Activated CD4-positive, alpha-beta T cell treated with anti-CD3 and anti-CD28 coated beads, Interleukin-2, Interleukin-4, amounts not matched to agents 100 ng/mL and 50 ng/mL, durations not matched to agents 16 hours and 8 hours (primary cell): ENCODE data around the gene GPX4.
A peak's percentile ranks its signal among the peaks of the same experiment; 100 is the strongest.

Experiments
- DNase-seq: peaks from one replicate; pipeline ENCODE4 v3.0.0-alpha.2; 2020; ENCODE audit warnings: low spot score

Gene GPX4

DNA sequence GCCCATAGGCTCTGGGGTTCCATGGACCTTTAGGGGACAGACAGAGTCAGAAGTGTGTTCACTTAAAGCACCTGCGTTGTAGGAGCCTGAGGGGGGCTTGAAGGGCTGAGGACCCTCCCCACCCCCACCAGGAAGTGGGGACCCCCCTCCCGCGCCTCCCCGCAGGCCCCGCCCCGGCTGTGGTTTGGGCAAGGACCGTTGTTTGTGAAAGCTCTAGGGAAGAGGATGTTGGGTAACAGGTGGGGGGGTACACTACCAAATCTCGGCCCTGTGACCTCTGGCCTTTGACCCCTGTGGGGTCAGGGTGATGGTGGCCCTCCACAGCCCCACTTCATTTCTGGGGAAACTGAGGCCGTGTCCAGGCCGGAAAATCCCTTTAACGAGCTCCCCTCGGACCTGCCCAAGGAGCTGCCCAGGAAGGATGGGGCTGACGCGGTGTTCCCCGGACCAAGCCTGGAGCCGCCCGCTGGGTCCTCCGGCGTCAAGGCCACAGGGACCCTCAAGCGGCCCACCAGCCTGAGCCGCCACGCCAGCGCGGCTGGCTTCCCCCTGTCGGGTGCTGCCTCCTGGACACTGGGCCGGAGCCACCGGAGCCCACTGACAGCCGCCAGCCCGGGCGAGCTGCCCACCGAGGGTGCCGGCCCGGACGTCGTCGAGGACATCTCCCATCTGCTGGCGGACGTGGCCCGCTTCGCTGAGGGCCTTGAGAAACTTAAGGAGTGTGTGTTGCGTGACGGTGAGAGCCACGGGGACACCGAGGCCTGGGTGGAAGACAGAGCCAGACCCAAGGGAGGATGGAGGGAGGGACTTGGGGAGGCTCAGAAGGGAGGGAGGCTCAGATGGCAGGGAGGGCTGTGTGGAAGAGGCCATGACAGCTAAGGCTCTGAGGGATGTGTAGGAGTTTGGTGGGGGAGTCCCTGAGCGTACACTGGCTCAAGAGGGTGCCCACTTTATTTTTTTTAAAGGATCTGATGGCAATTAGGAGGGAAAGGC, 35.5 kb upstream of the GPX4 start:
- peak; percentile 78 for DNase-seq

DNA sequence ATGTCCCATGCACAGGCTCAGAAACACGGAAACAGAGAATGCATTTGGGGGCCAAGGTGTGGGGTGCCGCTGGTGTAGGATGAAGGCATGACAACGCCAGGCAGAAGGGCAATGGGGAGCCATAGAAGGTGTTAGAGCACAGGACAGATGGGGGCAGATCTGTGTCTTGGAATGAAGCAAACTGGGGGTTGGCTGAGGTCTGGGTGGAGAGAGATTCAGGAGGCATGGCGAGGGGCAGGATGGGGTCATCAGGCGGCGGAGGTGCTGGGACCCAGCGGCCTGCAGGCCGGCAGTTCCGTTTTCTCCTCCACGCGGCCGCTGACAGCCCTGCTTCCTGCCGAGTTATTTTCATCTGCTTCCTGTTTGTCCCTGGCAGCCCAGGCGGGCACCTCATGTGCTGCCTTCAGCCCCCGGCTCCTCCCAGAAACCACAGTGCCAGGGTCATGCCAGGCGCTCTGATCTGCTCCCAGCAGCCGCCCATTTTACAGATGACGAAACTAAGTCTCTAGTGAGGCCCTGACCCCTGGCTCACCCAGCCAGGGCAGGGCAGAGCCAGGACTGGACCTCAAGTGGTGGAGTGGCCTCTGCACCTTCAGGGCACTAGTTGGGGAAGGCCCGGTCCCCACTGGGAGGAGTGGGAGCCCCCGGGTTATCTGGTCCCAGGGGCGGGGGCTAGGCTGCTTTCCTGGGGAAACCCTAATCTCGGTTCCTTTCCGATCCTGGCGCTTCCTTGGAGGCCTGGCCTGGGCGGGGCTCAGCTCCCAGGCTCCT, 34.6 kb upstream of the GPX4 start:
- peak; percentile 87 for DNase-seq

DNA sequence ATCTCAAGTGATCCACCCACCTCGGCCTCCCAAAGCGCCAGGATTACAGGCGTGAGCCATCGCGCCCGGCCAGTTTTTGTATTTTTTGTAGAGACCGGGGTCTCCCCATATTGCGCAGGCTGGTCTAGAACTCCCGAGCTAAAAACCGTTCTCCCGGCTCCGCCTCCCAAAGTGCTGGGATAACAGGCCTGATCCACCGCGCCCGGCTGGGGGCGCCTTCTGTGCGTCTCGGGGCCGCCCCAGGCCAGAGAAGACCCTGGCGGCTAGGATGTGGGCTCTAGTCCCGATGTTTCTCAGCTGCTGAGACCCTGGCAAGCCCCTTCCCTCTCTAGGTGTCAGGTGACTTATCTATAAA, 33.2 kb upstream of the GPX4 start:
- no peak for DNase-seq

DNA sequence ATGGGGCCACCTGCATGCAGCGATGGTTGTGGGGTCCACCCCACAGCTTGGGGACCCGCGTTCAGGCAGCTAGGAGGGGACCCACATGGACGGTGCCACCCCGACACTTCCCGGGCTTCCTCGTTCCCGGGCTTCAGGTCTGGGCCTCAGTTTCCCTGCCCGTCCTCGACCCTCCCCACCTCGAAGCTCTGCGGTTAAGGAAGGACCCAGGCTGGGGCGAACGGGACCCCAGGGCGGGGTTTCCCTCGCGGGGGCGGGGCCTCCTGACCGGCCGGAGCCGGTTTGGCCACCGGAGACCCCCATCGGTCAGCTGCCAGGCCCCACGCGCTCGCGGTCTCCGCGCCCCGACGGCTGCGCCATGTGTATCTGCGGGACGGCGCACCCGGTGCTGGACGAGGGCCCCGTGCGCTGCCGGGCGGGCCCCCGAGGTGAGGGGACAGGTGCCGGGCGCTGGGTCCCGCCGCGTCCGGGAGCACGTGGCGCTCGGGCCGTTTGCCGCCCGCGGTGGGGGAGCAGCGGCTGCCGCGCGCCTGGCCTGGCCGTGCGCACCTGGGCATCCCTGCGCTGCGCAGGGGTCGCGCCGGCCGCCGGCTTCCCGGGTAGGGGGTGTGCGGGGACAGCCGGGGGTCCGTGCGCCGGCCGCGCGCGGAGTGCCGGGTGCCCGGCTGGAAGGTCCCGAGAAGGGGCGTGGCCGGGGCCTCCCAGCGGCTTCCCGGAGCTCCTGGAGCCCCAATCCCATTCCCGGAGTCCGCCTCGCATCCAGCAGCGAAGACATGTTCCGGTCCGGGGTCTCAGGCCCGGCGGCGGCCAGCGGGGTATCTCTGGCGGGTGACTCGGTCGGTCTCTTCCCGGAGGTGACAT, 32.6 kb upstream of the GPX4 start:
- DNase-seq, result no peak

DNA sequence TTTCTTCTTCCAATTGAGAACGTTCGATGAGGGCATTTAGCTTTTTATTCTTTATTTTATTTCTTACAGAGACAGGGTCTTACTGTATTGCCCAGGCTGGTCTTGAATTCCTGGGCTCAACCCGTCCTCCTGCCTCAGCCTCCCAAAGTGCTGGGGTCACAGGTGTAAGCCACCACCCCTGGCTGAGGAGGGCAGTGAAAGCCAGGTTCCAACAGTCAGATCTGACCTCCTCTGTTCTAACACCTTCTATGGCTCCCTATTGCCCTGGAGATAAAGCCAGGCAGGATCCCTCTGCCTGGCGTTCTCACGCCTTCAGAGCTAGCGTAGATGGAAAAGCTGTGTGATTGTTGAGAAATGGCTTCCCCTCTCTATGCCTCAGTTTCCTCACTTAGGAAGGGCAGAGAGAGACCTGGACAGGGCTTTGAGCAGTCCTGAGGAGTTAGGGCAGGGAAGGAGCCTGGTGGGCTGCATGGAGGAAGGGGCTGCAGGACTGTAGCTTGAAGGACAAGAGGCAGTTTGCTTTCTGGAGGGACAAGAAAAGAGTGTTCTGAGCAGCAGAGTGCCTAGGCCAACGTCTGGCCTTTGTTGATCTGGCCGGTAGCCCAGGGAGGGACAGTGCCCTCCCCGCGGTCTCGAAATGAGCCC, 31.3 kb upstream of the GPX4 start:
- DNase-seq, result no peak

DNA sequence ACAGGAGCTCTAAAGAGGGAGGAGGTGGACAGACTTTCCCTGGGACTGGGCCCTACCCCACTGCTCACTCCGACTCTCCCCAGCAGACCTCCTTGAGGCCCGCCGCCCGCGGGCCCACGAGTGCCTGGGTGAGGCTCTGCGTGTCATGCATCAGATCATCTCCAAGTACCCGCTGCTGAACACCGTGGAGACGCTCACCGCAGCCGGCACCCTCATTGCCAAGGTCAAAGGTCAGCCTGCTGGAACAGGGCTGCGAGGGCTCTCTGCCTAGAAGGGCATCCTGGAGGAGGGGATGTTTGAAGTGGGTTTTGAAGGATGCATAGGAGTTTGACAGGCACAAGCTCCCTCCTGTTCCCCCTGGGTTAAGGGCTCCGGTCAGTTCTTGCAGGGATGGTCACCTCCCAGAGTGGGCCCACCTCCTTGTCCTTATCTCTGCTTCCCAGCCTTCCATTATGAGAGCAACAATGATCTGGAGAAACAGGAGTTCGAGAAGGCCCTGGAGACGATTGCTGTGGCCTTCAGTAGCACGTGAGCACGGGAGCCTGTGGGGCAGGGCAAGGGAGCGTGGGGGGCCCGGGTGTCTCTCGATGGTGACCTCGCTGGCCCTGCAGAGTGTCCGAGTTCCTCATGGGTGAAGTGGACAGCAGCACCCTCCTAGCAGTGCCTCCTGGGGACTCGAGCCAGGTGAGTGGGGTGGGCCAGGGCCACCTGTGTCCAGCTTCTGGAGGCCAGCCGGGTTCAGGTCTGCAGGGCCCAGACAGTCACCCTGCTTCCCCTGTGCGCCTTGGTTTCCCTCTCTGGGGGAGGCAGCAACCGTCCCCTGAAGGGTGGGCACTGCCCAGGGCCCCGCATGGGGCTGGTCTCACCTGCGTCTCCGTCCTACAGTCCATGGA, 30.5 kb upstream of the GPX4 start:
- DNase-seq, result no peak

DNA sequence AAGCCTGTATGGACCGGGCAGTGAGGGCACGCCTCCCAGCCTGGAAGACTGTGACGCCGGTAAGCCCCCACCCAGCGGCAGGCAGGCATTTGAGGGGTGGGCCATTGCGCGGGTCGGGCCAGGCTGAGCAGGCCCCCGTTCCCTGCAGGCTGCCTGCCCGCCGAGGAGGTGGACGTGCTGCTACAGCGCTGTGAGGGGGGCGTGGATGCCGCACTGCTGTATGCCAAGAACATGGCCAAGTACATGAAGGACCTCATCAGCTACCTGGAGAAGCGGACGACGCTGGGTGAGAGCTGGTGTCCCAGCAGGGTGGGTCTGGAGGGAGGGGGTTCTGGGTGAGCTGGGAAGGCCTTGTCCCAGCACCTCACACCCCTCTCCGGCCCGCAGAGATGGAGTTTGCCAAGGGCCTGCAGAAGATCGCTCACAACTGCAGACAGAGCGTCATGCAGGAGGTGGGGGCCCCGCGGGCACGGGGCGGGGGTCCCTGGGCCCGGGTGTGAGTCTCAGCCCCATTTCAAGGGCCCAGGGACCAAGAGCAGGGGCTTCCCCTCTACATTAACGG, 29.8 kb upstream of the GPX4 start:
- DNase-seq, result no peak

DNA sequence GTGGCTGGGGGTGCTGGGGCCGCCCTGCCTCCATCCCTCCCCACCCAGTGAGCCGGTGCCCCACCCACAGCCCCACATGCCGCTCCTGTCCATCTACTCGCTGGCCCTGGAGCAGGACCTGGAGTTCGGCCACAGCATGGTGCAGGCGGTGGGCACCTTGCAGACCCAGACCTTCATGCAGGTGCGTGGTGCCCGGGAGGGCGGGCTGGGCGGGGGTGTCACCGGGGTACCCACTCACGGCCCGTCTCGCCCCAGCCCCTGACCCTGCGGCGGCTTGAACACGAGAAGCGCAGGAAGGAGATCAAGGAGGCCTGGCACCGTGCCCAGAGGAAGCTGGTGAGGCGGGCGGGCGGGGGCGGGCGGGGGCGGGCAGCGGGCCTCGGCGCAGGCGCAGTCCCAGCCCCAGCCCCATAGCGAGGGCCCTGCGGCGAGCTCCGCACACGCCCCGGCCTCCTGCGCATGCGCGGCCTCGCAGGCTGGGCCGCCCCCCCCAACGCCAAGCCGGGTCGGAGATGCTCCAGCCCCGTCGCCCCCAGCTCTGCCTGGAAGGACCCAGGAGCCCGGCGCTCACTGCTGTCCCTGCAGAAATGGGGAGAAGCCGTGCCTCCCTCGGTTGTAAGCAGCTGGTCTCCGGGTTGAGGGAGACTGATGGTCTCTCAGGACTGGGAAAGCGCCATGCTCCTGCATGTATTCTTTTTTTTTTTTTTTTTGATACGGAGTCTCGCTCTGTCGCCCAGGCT, 29.1 kb upstream of the GPX4 start:
- peak; percentile 84 for DNase-seq

DNA sequence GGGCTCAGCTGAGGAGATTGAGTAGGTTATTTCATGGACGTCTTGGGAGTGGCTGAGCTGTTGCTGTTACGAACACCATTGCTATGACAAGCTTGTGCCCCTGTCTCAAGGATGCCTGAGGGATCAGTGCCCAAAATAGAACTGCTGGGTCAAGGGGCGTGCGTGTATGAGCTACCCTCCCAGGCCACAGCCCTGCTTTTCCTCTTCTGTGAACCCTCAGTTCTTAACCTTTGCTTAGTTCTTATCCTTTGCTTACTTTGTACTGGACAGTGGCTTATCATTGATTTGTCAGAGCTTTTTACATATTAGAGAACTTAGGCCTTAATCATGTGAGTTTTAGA, 27.8 kb upstream of the GPX4 start:
- no peak for DNase-seq

DNA sequence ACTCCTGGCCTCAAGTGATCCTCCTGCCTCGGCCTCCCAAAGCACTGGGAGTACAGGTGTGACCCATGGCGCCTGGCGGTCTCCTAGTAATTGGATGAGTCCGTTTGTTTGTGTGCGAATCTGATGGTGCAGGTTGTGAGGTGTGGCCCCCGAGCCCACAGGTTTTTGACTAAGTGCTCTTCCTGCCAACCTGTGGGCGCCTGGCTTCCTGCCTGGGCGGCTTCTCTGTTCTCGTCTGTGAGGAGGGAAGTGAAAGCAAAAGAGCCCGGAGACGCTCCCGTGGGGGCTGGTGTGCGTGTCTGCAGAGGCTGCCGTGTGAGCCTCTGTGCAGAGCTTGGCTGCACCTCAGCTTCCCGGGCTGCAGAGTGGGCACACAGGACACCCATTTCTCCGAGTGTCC, 26.8 kb upstream of the GPX4 start:
- peak; percentile 95 for DNase-seq

DNA sequence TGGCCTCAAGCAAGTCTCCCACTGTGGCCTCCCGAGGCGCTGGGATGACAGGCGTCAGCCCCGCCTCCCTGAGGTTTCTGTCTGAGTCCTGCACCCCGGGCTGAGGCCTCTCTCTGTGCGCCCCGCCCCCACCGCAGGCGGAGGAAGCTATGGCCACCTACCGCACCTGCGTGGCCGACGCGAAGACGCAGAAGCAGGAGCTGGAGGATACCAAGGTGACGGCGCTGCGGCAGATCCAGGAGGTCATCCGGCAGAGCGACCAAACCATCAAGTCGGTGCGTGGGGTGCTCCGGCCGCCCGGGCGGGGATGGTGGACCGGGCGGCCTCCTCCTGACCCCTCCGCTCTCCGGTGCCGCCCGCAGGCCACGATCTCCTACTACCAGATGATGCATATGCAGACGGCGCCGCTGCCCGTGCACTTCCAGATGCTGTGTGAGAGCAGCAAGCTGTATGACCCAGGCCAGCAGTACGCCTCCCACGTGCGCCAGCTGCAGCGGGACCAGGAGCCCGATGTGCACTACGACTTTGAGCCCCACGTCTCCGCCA, 24.2 kb upstream of the GPX4 start:
- peak; percentile 84 for DNase-seq

DNA sequence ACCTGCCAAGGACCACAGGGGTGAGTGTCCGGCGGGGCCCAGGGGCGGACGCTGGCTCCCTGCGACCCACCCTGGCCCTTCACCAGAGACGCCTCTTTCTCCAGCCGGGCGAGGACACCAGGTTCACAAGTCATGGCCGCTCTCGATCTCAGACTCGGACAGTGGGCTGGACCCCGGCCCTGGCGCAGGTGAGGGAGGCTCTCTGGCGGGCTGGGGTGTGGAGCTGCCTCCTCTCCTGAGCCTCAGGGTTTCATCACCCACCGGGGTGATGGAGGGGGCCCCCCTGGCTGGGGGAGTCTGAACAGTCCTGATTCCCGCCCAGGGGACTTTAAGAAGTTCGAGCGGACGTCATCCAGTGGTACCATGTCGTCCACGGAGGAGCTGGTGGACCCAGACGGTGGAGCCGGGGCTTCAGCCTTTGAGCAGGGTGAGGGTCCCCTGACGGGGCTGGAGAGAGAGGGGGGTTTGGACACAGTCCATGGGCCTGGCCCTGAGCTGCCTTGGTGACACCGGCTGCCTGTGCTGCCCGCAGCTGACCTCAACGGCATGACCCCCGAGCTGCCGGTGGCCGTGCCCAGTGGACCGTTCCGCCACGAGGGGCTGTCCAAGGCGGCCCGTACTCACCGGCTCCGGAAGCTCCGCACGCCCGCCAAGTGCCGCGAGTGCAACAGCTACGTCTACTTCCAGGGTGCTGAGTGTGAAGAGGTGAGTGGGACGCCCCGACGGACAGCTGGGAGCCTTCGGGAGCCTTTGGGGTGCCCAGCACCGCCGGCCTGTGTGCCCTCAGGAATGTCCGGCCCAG, 23.2 kb upstream of the GPX4 start:
- DNase-seq, result no peak

DNA sequence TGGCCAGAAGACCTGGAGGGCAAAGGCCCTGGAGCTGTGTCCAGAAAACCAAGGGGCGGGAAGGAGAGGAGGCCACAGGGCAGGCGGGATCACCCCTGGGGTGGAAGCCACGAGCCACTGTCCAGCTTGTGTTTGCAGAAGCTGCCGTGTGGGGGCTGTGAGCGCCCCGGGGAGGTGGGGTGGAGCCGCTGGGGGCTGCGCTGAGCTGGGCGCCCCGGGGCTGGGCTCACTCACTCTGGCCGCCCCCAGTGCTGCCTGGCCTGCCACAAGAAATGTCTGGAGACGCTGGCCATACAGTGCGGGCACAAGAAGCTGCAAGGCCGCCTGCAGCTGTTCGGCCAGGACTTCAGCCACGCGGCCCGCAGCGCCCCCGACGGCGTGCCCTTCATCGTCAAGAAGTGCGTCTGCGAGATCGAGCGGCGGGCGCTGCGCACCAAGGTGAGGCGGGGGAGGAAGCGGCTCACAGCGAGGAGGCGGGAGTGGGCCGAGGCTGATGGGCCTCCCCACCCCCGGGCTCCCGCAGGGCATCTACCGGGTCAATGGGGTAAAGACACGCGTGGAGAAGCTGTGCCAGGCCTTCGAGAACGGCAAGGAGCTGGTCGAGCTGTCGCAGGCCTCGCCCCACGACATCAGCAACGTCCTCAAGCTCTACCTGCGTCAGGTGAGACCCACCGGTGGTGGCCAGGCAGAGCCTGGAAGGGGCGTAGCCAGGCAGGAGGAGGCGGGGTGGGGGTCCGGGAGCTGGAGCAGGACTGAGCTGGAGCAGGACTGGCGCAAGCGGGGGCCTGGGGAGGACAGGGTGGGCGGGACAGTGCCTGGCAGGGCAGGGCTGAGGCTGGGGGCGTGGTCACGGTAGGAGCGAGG, 22.3 kb upstream of the GPX4 start:
- DNase-seq, result no peak

DNA sequence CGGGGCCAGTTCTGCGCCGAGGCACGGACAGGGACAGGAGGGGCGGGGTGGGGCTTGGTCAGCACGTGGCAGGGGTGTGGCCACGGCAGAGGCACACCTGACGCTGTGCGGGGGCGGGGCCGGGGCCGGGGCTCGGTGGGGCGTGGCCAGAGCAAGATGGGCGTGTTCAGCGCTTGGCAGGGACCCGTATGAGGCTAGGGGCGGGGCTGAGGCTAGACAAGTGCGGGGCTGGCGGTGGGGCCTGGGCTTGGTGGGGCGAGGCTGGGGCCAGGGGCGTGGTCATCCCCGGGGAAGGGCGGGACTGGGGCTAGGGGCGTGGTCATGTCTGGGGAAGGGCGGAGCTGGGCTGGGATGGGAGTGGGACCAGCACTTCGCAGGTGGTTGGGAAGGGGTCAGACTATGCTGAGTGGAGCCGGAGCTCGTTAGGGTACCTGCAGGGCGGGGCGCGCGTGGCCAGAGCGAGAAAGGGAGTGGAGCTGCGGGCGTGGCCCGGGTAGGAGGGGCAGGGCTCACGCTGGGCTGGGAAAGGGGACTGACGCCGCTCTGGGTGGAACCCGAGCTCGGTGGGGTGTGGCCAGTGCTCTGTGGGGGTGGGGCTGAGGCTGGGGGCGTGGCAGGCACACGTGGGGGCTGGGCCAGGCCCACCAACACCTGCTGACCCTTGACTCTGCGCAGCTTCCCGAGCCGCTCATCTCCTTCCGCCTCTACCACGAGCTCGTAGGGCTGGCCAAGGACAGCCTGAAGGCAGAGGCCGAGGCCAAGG, 21.4 kb upstream of the GPX4 start:
- DNase-seq, result peak; percentile 80

DNA sequence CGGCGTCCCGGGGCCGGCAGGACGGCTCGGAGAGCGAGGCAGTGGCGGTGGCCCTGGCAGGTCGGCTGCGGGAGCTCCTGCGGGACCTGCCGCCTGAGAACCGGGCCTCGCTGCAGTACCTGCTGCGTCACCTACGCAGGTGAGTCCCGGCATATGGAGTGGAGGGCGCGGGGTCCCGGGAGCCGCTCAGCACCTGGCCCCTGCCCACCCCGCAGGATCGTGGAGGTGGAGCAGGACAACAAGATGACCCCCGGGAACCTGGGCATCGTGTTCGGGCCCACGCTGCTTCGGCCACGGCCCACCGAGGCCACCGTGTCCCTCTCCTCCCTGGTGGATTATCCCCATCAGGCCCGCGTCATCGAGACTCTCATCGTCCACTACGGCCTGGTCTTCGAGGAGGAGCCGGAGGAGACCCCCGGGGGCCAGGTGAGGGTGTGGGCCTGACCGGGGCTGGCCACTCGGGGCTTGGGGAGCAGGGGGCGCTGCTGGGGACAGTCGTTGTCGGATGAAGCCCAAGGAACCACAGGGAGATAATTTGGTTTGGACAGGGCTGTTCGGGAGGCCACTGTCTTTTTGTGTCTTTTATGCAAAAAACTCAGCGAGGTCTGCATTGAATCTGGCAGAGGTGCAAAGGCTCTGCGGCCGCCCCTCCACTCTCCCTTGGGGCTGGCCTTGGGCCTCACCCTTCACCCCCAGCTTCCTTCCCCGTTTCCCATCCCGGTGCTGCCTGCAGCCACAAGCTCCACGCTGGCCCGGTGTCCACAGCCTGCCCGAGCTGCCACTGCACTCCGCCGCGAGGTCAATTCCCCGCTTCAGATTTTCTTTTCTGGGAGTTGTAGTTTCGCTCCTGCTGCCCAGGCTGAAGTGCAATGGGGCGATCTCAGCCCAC, 20.6 kb upstream of the GPX4 start:
- DNase-seq, result no peak
